NCI-H187 (cell line): Measurements from ENCODE around the gene HTR7.
"Not testable (repeated sequence)": the region's sequence is repeated elsewhere in the genome, so short reads cannot be mapped to it uniquely, and the experiment has no call there.

Experiments
- DNase-seq, 2 experiments: peaks; one replicate each; lab custom pipeline; 2025; lab: John Stamatoyannopoulos, UW

HTR7 gene

DNA sequence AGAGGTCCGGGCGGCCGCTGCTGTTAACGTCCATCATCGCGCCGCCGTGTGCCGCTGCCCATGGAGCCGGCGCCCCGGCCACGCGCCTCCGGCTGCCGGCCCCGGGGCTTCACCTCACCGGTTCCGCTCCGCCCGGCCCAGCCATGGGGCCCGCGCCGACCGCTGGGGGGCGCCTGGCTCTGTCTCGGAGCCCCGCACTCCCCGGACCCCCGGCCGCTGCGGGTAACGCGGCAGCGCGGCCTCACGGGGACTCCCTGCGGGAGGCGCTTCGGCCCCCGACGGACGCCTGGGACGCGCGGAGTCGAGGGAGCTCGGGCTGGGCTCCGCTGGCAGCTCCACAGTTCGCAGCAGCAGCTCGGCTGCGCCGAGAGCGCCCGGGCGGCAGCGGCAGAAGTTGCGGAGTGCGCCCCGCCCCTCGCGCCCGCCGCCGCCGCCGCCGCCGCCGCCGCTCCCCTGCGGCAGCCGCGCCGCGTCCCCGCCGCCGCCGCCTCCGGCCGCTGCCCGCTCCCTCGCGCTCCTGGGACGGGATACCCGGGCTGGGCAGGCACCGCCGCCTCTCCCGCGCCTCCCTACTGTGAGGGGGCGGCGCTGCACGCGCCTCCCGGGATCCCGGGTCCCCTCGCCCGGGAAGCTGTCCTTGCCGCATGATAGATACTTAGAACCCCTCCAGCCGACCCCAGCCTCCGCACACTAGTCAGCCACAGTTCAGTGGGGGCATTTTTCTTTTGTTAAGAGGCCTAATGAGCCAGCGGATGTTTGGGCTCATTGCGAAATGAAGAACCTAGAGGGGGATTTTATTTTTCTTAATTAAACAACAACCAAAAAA lies at the start of gene HTR7:
Gene HTR7, minus strand, starts transcription at position 405 of the 826 bp plus-strand sequence. Its CDS starts 368 bp downstream, at position 37.
- no peak for DNase-seq

DNA sequence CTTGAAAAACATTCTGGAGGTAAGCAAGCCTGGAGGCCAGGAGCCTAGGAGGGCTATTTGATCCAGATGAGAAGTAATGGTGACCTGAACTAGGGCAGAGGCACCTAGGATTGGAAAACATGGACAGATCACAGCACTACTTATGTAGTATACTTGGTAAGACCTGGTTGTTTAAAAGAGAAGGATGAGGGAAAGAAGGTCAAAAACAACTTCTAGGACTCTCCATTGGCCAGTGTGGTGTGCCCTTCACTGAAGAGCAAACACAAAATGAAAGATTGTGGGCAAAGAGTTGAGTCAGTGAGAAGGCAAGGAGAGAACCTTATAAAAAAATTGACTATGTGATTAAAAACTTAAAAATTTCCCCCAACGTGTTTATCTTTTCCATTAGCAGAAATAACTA lies 48.8 kb upstream of the HTR7 start:
- no peak for DNase-seq

DNA sequence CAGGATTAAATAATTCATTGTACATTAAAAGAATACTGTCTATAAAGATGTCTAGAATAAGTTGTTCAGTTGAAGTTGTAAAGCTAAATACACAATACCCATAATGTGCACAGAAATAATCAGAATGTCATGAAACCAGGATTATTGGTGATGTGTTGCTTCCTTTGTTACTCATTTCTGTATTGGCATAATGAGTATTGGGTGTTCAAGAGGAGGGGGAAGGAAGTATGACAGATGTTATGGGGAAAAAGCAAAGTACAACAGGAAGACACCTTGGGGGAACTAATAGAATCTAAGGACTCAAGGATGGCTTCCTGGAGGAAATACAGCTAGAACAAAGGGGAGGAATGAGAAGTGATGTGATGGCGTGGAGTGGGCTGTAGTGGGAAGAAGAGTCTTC lies 48.1 kb upstream of the HTR7 start:
- no peak for DNase-seq

DNA sequence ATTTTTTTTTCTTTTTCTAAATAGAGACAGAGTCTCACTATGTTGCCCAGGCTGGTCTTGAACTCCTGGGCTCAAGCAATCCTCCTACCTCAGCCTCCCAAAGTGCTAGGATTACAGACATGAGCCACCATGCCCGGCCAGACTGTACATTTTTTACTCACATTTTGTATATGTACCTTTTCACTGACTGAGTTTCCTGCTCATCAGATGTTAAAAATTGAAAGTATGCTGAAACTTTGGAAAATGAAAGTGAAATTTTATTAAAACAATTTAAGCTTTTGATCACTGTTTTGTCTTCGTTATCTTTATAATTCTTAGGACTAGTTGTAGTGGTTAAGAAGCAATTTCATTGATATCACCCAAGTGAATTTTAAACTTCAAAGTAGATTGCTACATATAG lies 39.1 kb upstream of the HTR7 start:
- not testable (repeated sequence) for DNase-seq

DNA sequence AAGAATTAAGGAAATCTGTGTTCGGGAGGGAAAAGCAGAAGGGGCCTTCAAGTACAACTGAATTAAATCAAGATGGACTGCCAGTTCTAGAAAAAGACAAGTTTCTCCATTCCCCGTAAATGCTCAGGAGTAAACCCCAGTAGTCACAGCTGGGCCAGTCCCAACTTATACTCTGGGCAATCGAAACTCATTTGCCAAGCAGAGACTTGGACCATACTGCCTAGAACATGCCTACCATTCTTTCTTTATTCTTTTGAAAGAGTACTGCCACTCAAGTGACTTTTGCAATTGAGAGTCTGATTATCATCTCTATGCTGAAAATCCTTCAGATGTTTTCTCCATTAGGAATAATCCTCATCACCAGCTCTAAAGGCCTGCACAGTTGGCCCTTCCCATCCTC lies 35.4 kb upstream of the HTR7 start:
- DNase-seq = no peak

DNA sequence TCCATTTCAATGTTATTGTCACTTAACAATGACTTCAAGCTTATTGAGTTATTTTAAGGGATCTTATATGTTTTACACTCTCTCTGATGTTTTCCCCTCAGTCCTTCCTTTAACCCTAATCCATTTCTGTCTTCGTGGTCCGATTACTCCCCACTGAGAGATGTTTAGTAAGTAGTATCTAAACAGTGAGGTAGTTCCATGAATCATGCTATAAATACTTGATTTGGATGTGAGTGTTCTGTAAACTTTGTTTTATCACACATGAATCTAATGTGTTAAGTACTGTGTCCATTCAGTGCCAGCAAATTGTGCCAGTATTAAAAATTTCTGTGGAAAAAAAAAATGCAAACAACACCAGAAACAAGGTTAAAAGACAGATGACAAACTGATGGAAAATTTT lies 32.5 kb upstream of the HTR7 start:
- DNase-seq = no peak

DNA sequence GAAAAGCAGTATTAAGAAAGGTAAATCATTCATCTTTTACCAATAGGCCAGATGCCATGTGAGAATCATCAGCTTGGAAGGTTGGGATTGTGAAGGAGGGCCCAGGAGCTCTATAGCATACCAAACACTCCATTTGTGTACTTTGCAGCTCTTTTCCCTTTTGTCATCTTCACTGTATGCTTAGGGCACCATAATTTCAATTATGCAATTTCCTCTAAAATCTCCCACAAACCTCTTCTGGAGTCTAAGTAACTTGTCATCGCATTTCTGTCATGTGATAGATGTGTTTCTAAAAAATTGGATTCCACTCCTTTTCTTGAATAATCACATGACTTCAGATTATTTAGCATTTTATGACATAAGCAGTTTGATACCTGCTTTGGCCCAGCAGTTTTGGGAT lies 31.8 kb upstream of the HTR7 start:
- DNase-seq = no peak

DNA sequence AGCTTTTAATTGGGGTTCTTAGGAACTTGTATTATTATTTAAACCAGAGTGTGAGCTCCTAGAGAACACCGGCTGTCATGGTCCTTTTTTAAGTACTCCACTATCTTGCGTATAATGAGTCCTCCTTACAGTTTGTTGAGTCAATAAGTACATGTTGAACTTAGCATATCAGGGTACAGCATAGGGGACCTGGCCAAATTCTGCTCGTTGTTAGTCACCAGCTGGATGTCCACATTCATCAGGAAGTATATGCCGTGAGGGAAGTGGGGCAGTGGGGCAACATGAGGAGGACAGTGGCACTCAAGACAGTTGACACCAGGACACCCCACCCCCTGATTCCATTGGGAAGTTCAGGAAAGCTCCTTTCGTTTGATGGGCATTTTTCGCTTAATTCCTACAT lies 30.5 kb upstream of the HTR7 start:
- no peak for DNase-seq

DNA sequence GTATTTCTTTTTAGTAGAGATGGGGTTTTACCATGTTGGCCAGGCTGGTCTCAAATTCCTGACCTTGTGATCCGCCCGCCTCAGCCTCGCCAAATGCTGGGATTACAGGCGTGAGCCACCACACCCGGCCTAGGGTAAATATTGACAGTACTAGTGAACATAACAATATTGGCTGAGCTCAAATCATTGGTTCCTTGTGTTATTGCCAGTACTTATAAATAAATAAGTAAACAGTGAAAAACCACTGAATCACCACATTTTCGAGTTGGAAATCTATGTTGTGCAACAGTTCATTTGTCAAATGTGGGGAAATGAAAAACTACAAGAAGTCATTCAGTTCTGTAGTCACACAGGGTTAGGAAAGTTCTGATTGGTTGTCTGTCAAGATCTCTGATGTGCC lies 29.7 kb upstream of the HTR7 start:
- DNase-seq = no peak

DNA sequence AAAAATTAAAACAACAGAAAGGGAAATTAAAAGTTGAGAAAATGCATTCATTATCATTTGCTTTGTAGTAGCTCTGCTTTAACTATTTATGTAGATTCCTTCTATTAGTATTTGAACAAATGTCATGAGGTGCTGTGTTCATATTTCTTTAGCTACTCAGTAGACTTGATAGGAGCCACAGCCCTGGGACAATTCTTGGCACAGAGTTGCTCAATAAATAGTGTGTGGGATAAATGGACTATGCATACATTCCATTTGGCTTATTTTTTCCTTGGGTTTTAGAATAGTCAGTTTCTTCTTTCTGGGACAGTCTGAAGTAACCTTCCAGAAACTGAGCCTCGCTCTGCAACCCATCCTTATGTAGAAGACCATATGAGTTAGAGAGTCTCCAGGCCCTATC lies 27.3 kb upstream of the HTR7 start:
- no peak for DNase-seq

DNA sequence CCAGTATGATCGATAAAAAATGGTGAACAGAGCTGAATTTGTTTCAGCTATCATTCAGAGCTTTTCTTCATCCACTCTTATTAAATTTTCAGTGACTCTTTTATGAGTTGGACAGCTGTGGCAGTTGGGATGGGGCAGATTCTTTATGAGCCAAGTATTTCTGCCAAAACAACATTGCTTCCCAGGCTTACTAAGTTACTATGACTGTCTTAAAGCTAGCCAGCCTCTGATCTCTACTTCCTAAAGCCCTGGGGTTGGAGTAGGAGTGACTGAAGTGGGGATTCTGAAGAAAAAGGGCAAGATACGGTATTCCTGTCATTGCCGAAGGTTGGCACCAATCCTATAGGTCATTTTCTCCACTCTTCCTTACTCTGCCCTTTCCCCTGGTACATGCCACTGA lies 26.6 kb upstream of the HTR7 start:
- DNase-seq = no peak

DNA sequence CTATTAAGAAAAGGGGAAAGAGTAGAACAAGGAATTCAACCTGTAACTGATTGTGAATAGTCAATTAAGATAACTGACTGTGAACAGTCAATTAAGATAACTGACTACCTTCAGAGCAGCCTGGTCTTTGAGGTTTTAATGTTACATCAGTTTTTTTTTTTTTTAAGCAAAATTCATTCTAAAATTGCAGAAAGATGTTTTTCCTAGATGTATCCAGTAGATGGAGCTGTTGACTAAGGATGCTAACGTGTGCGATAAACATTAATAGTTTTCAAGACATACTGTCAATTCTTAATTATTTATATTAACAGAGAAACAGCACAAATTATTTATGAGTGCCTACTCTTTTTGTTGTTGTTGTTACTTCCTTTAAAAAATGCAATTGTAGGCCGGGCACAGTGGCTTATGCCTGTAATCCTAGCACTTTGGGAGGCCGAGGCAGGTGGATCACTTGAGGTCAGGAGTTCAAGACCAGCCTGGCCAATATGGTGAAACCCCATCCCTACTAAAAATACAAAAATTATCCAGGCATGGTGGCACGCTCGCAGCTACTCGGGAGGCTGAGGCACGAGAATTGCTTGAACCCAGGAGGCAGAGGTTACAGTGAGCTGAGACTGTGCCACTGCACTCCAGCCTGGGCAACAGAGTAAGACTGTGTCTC lies 22.4 kb upstream of the HTR7 start:
- not testable (repeated sequence) for DNase-seq

DNA sequence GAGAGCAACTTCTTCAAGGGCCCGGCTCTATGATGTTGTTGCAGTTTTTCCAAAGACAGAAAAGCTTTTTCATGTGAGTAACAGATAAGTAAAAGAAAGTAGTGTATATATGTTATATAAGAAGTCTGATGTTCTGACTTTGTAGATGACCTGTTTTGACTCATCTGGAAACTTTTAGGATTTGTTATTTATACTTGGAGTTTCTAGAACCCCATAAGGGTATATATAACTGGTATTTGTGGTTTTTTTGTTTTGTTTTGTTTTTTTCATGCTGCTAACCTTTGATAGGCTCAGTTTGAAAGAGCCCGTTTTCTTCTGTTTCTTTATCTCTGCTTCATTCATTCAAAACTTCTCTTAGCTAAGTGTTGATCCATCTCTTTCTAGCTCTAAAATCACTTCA lies 21.2 kb upstream of the HTR7 start:
- no peak for DNase-seq

DNA sequence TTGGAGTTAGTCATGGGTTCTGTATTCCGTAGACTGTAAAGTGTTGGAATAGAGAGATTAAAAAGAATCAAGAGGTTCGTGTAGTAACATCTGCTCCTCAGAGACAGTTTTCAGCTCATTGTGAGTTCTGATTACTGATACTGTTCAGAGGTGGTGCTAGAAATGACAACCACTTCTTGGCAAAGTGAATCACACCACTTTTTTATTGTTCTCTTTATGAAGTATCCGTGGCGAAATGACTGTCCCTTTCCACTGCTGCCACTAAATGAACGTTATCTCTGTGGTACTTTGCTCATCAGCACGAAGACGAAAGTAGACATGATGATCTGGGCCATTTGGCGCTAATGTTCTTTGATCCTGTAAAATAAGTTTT lies 14.8 kb upstream of the HTR7 start:
- DNase-seq = no peak

DNA sequence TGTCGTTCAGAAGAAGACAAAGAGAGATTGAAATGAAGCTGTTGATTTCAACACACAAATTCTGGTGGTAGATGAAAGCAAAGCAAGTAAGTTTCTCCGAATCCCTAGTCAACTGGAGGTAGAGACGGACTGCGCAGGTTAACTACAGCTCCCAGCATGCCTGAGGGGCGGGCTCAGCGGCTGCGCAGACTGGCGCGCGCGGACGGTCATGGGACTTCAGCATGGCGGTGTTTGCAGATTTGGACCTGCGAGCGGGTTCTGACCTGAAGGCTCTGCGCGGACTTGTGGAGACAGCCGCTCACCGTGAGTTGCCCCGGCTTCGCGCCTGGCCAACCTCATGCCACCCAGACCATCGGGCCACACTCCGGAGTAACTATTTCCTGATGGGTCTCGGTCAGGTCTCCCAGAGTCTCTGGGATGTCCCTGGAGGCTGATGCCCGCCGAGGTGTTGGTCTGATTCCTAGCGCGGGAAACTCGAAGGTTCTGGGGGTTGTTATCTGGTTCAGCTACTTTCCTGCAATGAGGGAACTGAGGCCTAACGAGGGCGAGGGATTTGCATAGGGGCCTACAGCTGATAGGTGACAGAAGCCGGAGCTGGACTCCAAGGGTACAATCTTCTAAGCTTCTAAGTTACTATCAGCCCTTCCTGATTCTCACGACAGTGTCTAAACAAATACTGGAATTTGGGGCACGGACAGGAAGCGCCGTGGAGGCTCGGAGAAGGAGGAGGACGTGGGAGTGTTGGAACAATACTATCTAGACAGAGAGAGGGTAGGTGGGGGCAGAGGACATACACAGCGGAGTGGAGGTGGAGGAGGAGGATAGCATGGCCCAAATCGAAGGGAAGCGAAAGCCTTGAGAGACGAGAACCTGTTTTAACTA lies 14.2 kb upstream of the HTR7 start, which contains the start of gene RPP30:
Gene RPP30, plus strand, starts transcription at position 209 of the 882 bp plus-strand sequence. Its CDS starts 13 bp downstream, at position 222.
- peak; percentile 12 to 24 for DNase-seq

DNA sequence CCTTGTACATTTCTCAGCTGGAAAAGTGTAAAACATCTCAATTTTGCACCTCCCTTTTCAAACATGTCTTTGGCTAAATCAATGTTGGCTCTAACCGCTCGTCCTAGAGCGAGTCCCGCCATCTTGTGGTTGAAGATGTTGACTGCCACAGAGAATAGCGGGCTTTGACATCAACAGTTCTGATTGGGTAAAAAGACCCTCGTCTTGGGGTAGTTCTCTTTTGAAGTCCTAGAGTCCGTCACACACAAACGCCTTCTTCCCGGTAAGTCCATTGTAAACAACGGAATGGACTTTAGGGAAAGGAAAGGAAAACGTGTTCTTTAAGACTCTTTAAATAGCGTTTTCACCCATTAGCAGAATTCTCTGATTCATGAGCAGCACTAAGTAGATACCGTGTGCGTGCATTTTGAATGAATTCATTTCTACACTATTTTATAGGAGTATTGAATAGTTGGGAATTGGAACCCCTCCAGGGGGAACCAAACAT lies 13.5 kb upstream of the HTR7 start:
- peak in 1 of 2 experiments; percentile 15 for DNase-seq

DNA sequence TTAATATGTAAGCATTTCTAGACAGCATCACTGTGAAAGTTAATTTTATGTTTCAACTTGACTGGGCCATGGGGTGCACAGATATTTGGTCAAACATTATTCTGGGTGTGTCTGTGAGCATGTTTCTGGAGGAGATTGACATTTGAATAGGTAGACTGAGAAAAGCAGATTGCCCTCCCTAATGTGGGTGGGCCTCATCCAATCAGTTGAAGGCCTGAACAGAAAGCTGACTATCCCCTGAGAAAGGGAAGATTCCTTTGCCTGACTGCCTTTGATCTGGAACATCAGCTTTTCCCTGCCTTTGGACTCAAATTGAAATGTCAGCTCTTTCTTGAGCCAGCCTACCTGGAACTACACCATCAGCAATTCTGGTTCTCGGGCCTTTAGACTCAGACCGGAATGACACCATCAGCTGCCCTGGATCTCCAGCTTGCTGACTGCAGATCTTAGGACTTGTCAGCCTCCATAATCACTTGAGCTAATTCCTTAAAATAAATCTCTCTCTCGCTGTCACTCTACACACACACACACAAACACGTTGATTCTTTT lies 8.3 kb upstream of the HTR7 start:
- DNase-seq = no peak

DNA sequence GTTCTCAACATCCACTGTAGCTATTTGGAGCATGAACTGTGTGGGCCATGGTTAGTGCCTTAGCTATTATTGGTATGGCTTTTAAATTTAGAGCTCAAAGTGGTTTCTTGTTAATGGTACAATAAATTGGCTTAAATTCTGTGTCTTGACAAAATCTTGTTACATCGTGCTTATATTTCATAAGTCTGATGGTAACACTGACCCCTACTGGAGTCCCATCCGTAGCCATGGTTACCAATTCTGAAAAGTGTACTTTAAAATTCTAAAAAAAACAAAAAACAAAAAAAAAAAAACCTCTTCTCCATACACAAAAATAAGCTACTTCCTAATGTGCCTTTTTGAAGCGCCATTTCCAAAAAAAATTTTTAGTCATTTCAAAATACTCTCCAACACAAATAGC lies 7.6 kb upstream of the HTR7 start:
- no peak for DNase-seq

DNA sequence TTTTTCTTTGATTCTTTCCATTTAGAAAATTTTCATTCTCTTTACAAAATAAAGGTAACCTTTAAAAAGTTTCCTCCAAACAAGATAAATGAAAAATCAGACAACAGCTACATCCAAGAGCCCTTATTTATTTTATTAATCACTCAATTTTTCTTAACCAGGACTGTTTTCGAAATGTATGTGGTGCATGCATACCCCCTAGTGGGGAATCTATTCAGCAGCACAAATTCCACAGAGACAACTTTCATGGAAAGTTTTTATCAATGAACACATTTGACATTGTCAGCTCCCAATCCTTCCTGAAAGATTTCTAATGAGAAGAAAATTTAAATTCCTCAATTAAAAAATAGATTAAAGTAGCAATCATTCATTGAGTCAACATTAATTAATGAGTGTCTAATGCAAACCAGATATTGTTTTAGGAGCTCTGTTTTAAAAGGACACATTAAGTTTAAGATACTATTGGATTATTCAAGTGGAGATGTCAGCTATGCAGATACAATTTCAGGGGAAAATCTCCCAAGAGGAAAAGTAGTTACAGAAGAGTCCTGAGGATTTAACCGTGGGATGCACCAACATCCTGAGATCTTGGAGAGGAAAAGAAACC lies 5.2 kb upstream of the HTR7 start:
- no peak for DNase-seq

DNA sequence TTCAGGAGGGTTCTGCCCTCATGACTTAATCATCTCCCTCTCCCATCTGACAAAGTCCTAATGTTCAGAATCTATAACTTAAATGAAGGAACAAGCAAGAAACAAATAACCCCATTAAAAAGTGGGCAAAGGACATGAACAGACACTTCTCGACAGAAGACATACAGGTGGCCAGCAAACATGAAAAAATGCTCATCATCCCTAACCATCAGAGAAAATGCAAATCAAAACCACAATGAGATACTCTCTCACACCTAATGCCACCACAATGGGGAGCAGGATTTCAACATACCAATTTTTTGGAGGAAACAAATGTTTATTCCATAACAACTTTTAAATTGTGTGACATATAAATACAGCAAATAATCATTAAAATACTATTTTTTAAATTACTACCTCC lies 3.0 kb upstream of the HTR7 start:
- DNase-seq = no peak

DNA sequence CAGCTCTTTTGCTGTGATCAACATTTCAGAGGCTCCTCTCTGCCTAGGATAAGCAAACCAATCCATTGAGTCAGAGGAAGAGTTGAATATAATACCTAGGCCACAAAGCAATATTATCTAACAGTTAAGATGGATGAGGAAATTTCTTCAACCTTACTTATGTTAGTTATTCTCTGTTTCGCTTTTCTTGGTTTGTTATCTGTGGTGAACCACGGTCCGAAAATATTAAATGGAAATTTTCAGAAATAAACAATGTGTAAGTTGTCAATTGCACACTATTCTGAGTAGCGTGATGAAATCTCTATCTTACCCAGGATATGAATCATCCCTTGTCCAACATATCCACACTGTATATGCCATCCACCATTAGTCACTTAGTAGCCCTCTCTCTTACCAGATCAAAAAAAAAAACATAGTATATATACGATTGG lies 1.5 kb upstream of the HTR7 start:
- DNase-seq = no peak
